H1 (cell line): ENCODE measurements around the gene NOS1AP. TPM values are rescaled to one million over a fixed set of nuclear protein-coding genes. Genes with fewer than 3 reads are reported as not detected.

Experiments used
- NANOG ChIP-seq: IDR thresholded peaks from 2 replicates; pipeline ENCODE4 v1.6.1; 2011; ENCODE audit warnings: low read length, low read depth, mild to moderate bottlenecking, inconsistent platforms; ENCODE audit not compliant: insufficient read depth, poor library complexity, severe bottlenecking
- polyA plus RNA-seq, 7 experiments: library from polyadenylated mRNA; depleted of rRNA in 3 of 7; stranded (reverse) in 5 of 7; unstranded in 2 of 7; fragments of >200 nt in 5 of 7; fragments of 200-250 nt in 2 of 7; gene quantifications; 1 replicate in 5 of 7; 2 replicates in 1 of 7; 4 replicates in 1 of 7; pipeline versions ENCODE4 v1.2.1 to v1.2.3, GENCODE V29; 2011 to 2013; ENCODE audit warnings: missing spikeins in 2 of 7, mixed read lengths in 2 of 7
- total RNA-seq: library from RNA; stranded (reverse); fragmentation: NEBNext Ultra II Directional; extraction: Animal tissue kit (Norgen Biotek cat#: 25700); gene quantifications from 2 replicates; pipeline ENCODE4 v1.2.1, GENCODE V29; 2021

Gene NOS1AP
- total and polyA plus RNA-seq, 2 of the 8 experiments (the other 6 are each of a cell fraction or from before 2014, with no cell fraction given), result 2.4 to 12.1 TPM

GRCh38 chr1:162297208-162297607 is 227.7 kb downstream of the NOS1AP start (continued):
- no peak for TF ChIP-seq NANOG
